ENCODE data around the gene TAL1.
"Not testable (repeated sequence)": the region's sequence is repeated elsewhere in the genome, so short reads cannot be mapped to it uniquely, and the experiment has no call there.

TAL1 gene

GRCh38 chr1:47232187-47232874 is at the start of gene TAL1:
Gene TAL1, minus strand, starts transcription at chr1:47232225. Its CDS starts 6,337 bp downstream, at chr1:47225888.
- DNase-seq, result no peak

GRCh38 chr1:47280142-47280541 is 48.1 kb upstream of the TAL1 start:
- no peak for DNase-seq

- DNase-seq, result no peak
Observed at GRCh38 chr1:47276850-47277249, 44.8 kb upstream of the TAL1 start.

GRCh38 chr1:47275811-47276210 is 43.8 kb upstream of the TAL1 start:
- not testable (repeated sequence) for DNase-seq

GRCh38 chr1:47265529-47265928 is 33.5 kb upstream of the TAL1 start:
- DNase-seq, result not testable (repeated sequence)

- peak; percentile 71 for DNase-seq
Observed at GRCh38 chr1:47262787-47263413, 30.9 kb upstream of the TAL1 start.

GRCh38 chr1:47257224-47257623 is 25.2 kb upstream of the TAL1 start:
- no peak for DNase-seq

GRCh38 chr1:47252795-47253194 is 20.8 kb upstream of the TAL1 start:
- DNase-seq, result no peak

- DNase-seq, result no peak
Observed at GRCh38 chr1:47252369-47252768, 20.3 kb upstream of the TAL1 start.

GRCh38 chr1:47249755-47250154 is 17.7 kb upstream of the TAL1 start:
- DNase-seq, result no peak

GRCh38 chr1:47244339-47244862 is 12.4 kb upstream of the TAL1 start:
- no peak for DNase-seq

- no peak for DNase-seq
Observed at GRCh38 chr1:47243910-47244309, 11.9 kb upstream of the TAL1 start.

- no peak for DNase-seq
Observed at GRCh38 chr1:47241114-47242113, 9.4 kb upstream of the TAL1 start.

- DNase-seq, result no peak
Observed at GRCh38 chr1:47238935-47239592, 7.0 kb upstream of the TAL1 start.

GRCh38 chr1:47235806-47236205 is 3.8 kb upstream of the TAL1 start:
- no peak for DNase-seq

GRCh38 chr1:47235241-47235681 is 3.2 kb upstream of the TAL1 start:
- DNase-seq, result no peak

- DNase-seq, result no peak
Observed at GRCh38 chr1:47233186-47233585, 1.2 kb upstream of the TAL1 start.

GRCh38 chr1:47231301-47232186 is 481 bp downstream of the TAL1 start:
- DNase-seq, result no peak

GRCh38 chr1:47230692-47231300 is 1.2 kb downstream of the TAL1 start:
- no peak for DNase-seq

GRCh38 chr1:47229886-47230691 is 1.9 kb downstream of the TAL1 start:
- no peak for DNase-seq

Data from activated effector memory CD4-positive, alpha-beta T cell treated with anti-CD3 and anti-CD28 coated beads, Interleukin-2, amount 50 U/mL, for 16 hours (primary cell).